GM12878 (cell line): ENCODE results near the gene ZNF335. TPM values are rescaled to one million over a fixed set of nuclear protein-coding genes. Genes with fewer than 3 reads are reported as not detected.

Experiments used
- ATAC-seq: fragments of 200-7000 bp; cut with Tn5 transposase; 3 replicates; pipeline ENCODE4 v1.9.1; 2020; ENCODE audit warnings: mild to moderate bottlenecking, moderate library complexity
- BruUV-seq: library from RNA; stranded (reverse); fragments of 400-500 nt; replicated peaks from 2 replicates; lab custom pipeline; 2021; lab: Mats Ljungman, UMichigan
- CTCF ChIA-PET: fragments of 300-600 bp; sonication (Branson Sonifier 250); formaldehyde crosslinking; extraction: SDS; loops from one replicate; lab custom pipeline; 2021; ENCODE audit warnings: inconsistent platforms; lab: Yijun Ruan, JAX
- POLR2A ChIA-PET: fragments of 350-600 bp; formaldehyde crosslinking; extraction: SDS; loops from one replicate; lab custom pipeline; 2021; ENCODE audit warnings: inconsistent platforms; lab: Charles Lee
- RAD21 ChIA-PET: fragments of 300-600 bp; sonication (Branson Sonifier 250); formaldehyde crosslinking; loops from one replicate; lab custom pipeline; 2023; ENCODE audit warnings: antibody characterized with exemption; ENCODE audit not compliant: unreplicated experiment; lab: Charles Lee
- SMC1A ChIA-PET: fragments of 300-600 bp; sonication (Branson Sonifier 250); formaldehyde crosslinking; loops from one replicate; lab custom pipeline; 2023; ENCODE audit not compliant: unreplicated experiment, uncharacterized antibody; lab: Charles Lee
- DNase-seq: peaks from one replicate; pipeline ENCODE4 v3.0.0-alpha.2; 2011; ENCODE audit warnings: low read depth, low spot score
- FAIRE-seq: peaks from 3 replicates; lab custom pipeline; 2011; peaks lifted over from hg19 to GRCh38; lab: Jason Lieb, UNC
- H2AFZ ChIP-seq: 2 replicates; pipeline ENCODE4 v1.6.0; 2011; ENCODE audit warnings: low read depth, low read length, control low read depth; ENCODE audit not compliant: control insufficient read depth
- H3K27ac ChIP-seq: 2 replicates; pipeline ENCODE4 v1.5.1; 2011; ENCODE audit warnings: control low read depth; ENCODE audit not compliant: control insufficient read depth, insufficient read depth
- H3K27me3 ChIP-seq, 2 experiments: replicated peaks in 1 of 2; 2 replicates each; pipeline versions ENCODE4 v1.6.0 to v1.6.1; 2011; ENCODE audit warnings: low read length in 1 of 2; ENCODE audit not compliant: control insufficient read depth in 2 of 2, insufficient read depth in 2 of 2
- H3K36me3 ChIP-seq, 2 experiments: 2 replicates each; pipeline ENCODE4 v1.5.1; 2011; ENCODE audit warnings: low read length in 1 of 2; ENCODE audit not compliant: control insufficient read depth in 2 of 2, insufficient read depth in 2 of 2
- H3K4me1 ChIP-seq: 2 replicates; pipeline ENCODE4 v1.6.1; 2011; ENCODE audit warnings: mild to moderate bottlenecking, low read length, moderate library complexity, mixed read lengths; ENCODE audit not compliant: control insufficient read depth, insufficient read depth
- H3K4me2 ChIP-seq: 2 replicates; pipeline ENCODE4 v1.6.0; 2011; ENCODE audit warnings: control low read depth; ENCODE audit not compliant: control insufficient read depth, insufficient read depth
- H3K4me3 ChIP-seq: fragments of 200-600 bp; sonication (generic); 2 replicates; pipeline ENCODE4 v1.5.1; 2016
- H3K79me2 ChIP-seq: 2 replicates; pipeline ENCODE4 v1.6.0; 2011; ENCODE audit warnings: low read length; ENCODE audit not compliant: control insufficient read depth, insufficient read depth
- H3K9ac ChIP-seq: 2 replicates; pipeline ENCODE4 v1.8.0; 2011; ENCODE audit warnings: low read length, control low read depth, mixed read lengths; ENCODE audit not compliant: control insufficient read depth, insufficient read depth
- H3K9me3 ChIP-seq: replicated peaks from 3 replicates; pipeline ENCODE4 v1.5.1; 2011; ENCODE audit warnings: mild to moderate bottlenecking, low read length; ENCODE audit not compliant: control insufficient read depth, insufficient read depth
- H4K20me1 ChIP-seq: 2 replicates; pipeline ENCODE4 v1.6.0; 2011; ENCODE audit not compliant: control insufficient read depth, insufficient read depth
- EED ChIP-seq: sonication (generic); IDR thresholded peaks from 2 replicates; pipeline ENCODE4 v1.6.1; 2016; ENCODE audit warnings: antibody characterized with exemption, low read depth
- FOXM1 ChIP-seq: IDR thresholded peaks from 2 replicates; pipeline ENCODE4 v1.6.1; 2012; ENCODE audit warnings: low read depth, mild to moderate bottlenecking, inconsistent platforms, low read length, moderate library complexity
- KAT2A ChIP-seq: conservative IDR thresholded peaks from 2 replicates; pipeline ENCODE4 v1.6.1; 2011; ENCODE audit warnings: low read depth, low read length; ENCODE audit not compliant: control insufficient read depth
- SMARCA5 ChIP-seq: fragments of 450-650 bp; IDR thresholded peaks from 2 replicates; pipeline ENCODE4 v1.6.1; 2017; ENCODE audit warnings: mild to moderate bottlenecking
- SMC3 ChIP-seq: IDR thresholded peaks from 2 replicates; pipeline ENCODE4 v1.6.1; 2011; ENCODE audit warnings: low read length, improper control_type of control experiment, borderline replicate concordance
- WGBS: methylation state at CpG from one replicate; pipeline ENCODE4 v1.1.6; 2016; ENCODE audit warnings: low lambda C conversion rate; ENCODE audit not compliant: insufficient replicate concordance, insufficient coverage; ENCODE audit errors: missing lambda C conversion rate; 5-methylcytosine and 5-hydroxymethylcytosine counted together
- in situ Hi-C: fragments of 300-500 bp; cut with MboI; formaldehyde crosslinking; loops from 9 replicates; pipeline ENCODE4 v1.14.3; 2018; ENCODE audit warnings: mixed read lengths
- intact Hi-C: fragments of 100-400 bp; cut with micrococcal nuclease; formaldehyde crosslinking; loops from one replicate; pipeline ENCODE4 v1.14.2; 2022; ENCODE audit not compliant: unreplicated experiment
- polyA plus RNA-seq, 11 experiments: library from polyadenylated mRNA; depleted of rRNA in 4 of 11; unstranded in 6 of 11; stranded (reverse) in 5 of 11; fragments of >200 nt; fragmentation: Nextera tagmentation in 4 of 11; fragmentation: Illumina TruSeq in 1 of 11; extraction: Ambion mirVana in 4 of 11; extraction: Trizol in 1 of 11; gene quantifications; 1 replicate in 1 of 11; 2 replicates in 10 of 11; pipeline versions ENCODE4 v1.2.1 to v1.2.3, GENCODE V29; 2011 to 2016; ENCODE audit warnings: inconsistent platforms in 2 of 11, missing spikeins in 2 of 11, low read depth in 1 of 11
- total RNA-seq, 4 experiments: library from RNA; depleted of rRNA in 3 of 4; stranded (reverse); fragments of >200 nt in 3 of 4; fragmentation: Illumina TruSeq in 1 of 4; extraction: Trizol in 1 of 4; gene quantifications; 2 replicates each; pipeline versions ENCODE4 v1.2.1 to v1.2.3, GENCODE V29; 2013 to 2021
- TF ChIP-seq, protein P1 (sequence below): fragments of 450-650 bp; IDR thresholded peaks from 2 replicates; pipeline ENCODE4 v1.6.1; 2016; ENCODE audit warnings: mild to moderate bottlenecking, moderate library complexity, borderline replicate concordance
- TF ChIP-seq, protein P2 (sequence below): IDR thresholded peaks from 2 replicates; pipeline ENCODE4 v1.6.1; 2012; ENCODE audit warnings: low read depth, low read length, improper control_type of control experiment
- TF ChIP-seq, protein P3 (sequence below): fragments of 450-650 bp; IDR thresholded peaks from 2 replicates; pipeline ENCODE4 v1.6.1; 2014; ENCODE audit warnings: mild to moderate bottlenecking
- TF ChIP-seq, protein P4 (sequence below): fragments of 450-650 bp; conservative IDR thresholded peaks from 2 replicates; pipeline ENCODE4 v1.6.1; 2017; ENCODE audit warnings: mild to moderate bottlenecking, moderate library complexity
- TF ChIP-seq, protein P5 (sequence below): fragments of 450-650 bp; formaldehyde crosslinking; IDR thresholded peaks from 2 replicates; pipeline ENCODE4 v1.4.0; 2022; ENCODE audit warnings: mild to moderate bottlenecking, moderate library complexity

The ZNF335 gene
- total and polyA plus RNA-seq, 10 of the 15 experiments (the other 5 are each of a cell fraction or from before 2014, with no cell fraction given), result 0.74 to 30.1 (median 14.5) TPM

DNA sequence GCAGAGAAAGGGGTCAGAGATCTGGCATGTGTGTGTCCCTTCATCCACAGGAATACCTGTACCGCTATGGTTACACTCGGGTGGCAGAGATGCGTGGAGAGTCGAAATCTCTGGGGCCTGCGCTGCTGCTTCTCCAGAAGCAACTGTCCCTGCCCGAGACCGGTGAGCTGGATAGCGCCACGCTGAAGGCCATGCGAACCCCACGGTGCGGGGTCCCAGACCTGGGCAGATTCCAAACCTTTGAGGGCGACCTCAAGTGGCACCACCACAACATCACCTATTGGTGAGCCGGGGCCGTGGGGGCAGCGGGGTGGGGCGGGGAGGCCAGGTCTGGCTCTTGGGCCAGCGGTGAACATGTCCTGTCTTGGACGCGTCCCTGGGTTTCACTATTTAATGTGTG lies 37.8 kb upstream of the ZNF335 start:
- no peaks in the 10 kb centered on the region for H3K79me2 ChIP-seq
- H4K20me1 ChIP-seq, result no peaks in the 10 kb centered on the region
- no peak overlapping the region for H3K9ac ChIP-seq
- H3K9me3 ChIP-seq, result no peaks in the 10 kb centered on the region; the same call in 2 of the 3 replicates
- peaks cover 11 to 12% of the 10 kb centered on the region in 2 experiments; a peak in 3 of 4 replicates for H3K27me3 ChIP-seq
- no TSS peak for BruUV-seq
- TF ChIP-seq, protein P1, sequence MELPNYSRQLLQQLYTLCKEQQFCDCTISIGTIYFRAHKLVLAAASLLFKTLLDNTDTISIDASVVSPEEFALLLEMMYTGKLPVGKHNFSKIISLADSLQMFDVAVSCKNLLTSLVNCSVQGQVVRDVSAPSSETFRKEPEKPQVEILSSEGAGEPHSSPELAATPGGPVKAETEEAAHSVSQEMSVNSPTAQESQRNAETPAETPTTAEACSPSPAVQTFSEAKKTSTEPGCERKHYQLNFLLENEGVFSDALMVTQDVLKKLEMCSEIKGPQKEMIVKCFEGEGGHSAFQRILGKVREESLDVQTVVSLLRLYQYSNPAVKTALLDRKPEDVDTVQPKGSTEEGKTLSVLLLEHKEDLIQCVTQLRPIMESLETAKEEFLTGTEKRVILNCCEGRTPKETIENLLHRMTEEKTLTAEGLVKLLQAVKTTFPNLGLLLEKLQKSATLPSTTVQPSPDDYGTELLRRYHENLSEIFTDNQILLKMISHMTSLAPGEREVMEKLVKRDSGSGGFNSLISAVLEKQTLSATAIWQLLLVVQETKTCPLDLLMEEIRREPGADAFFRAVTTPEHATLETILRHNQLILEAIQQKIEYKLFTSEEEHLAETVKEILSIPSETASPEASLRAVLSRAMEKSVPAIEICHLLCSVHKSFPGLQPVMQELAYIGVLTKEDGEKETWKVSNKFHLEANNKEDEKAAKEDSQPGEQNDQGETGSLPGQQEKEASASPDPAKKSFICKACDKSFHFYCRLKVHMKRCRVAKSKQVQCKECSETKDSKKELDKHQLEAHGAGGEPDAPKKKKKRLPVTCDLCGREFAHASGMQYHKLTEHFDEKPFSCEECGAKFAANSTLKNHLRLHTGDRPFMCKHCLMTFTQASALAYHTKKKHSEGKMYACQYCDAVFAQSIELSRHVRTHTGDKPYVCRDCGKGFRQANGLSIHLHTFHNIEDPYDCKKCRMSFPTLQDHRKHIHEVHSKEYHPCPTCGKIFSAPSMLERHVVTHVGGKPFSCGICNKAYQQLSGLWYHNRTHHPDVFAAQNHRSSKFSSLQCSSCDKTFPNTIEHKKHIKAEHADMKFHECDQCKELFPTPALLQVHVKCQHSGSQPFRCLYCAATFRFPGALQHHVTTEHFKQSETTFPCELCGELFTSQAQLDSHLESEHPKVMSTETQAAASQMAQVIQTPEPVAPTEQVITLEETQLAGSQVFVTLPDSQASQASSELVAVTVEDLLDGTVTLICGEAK, result no peak
- TF ChIP-seq, protein P2, sequence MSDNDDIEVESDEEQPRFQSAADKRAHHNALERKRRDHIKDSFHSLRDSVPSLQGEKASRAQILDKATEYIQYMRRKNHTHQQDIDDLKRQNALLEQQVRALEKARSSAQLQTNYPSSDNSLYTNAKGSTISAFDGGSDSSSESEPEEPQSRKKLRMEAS, result no peak
- TF ChIP-seq, protein P3, sequence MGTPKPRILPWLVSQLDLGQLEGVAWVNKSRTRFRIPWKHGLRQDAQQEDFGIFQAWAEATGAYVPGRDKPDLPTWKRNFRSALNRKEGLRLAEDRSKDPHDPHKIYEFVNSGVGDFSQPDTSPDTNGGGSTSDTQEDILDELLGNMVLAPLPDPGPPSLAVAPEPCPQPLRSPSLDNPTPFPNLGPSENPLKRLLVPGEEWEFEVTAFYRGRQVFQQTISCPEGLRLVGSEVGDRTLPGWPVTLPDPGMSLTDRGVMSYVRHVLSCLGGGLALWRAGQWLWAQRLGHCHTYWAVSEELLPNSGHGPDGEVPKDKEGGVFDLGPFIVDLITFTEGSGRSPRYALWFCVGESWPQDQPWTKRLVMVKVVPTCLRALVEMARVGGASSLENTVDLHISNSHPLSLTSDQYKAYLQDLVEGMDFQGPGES, result no peak
- TF ChIP-seq KAT2A (no peak), EED (no peak), SMARCA5 (no peak), FOXM1 (no peak), SMC3 (no peak)
- TF ChIP-seq, protein P4, sequence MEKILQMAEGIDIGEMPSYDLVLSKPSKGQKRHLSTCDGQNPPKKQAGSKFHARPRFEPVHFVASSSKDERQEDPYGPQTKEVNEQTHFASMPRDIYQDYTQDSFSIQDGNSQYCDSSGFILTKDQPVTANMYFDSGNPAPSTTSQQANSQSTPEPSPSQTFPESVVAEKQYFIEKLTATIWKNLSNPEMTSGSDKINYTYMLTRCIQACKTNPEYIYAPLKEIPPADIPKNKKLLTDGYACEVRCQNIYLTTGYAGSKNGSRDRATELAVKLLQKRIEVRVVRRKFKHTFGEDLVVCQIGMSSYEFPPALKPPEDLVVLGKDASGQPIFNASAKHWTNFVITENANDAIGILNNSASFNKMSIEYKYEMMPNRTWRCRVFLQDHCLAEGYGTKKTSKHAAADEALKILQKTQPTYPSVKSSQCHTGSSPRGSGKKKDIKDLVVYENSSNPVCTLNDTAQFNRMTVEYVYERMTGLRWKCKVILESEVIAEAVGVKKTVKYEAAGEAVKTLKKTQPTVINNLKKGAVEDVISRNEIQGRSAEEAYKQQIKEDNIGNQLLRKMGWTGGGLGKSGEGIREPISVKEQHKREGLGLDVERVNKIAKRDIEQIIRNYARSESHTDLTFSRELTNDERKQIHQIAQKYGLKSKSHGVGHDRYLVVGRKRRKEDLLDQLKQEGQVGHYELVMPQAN, result no peak
- TF ChIP-seq, protein P5, sequence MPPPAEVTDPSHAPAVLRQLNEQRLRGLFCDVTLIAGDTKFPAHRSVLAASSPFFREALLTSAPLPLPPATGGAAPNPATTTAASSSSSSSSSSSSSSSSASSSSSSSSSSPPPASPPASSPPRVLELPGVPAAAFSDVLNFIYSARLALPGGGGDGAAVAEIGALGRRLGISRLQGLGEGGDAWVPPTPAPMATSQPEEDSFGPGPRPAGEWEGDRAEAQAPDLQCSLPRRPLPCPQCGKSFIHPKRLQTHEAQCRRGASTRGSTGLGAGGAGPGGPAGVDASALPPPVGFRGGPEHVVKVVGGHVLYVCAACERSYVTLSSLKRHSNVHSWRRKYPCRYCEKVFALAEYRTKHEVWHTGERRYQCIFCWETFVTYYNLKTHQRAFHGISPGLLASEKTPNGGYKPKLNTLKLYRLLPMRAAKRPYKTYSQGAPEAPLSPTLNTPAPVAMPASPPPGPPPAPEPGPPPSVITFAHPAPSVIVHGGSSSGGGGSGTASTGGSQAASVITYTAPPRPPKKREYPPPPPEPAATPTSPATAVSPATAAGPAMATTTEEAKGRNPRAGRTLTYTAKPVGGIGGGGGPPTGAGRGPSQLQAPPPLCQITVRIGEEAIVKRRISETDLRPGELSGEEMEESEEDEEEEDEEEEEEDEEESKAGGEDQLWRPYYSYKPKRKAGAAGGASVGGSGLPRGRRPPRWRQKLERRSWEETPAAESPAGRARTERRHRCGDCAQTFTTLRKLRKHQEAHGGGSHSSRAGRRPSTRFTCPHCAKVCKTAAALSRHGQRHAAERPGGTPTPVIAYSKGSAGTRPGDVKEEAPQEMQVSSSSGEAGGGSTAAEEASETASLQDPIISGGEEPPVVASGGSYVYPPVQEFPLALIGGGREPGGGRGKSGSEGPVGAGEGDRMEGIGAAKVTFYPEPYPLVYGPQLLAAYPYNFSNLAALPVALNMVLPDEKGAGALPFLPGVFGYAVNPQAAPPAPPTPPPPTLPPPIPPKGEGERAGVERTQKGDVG (CRISPR knock-in tag), result no peak
- no peak overlapping the region for H3K4me3 ChIP-seq
- ATAC-seq (no peak), FAIRE-seq (no peak), DNase-seq (no peak)
- no peaks in the 10 kb centered on the region for H3K36me3 ChIP-seq
- ChIA-PET POLR2A (no interaction called here), RAD21 (interaction anchor here (1.1 to 6.6 kb wide), 2 partner anchors 22 to 76 kb away, joined by 3 to 66 read pairs; no protein-coding TSS in a partner anchor), SMC1A (interaction anchor here (1.3 kb wide), 1 partner anchor 22 kb away, joined by 5 read pairs; no protein-coding TSS in a partner anchor), CTCF (interaction anchor here (0.9 to 11.5 kb wide), 5 partner anchors 22 to 210 kb away, joined by 3 to 190 read pairs (median 3); no protein-coding TSS in a partner anchor)
- H3K4me1 ChIP-seq, result peaks cover 38% of the 10 kb centered on the region
- H3K4me2 ChIP-seq, result no peak overlapping the region
- intact Hi-C loops, result loop anchor here (5.0 kb wide), 1 partner anchor 38 kb away; the partner anchor contains the start of gene ZNF335
- in situ Hi-C loops, result no loop called here
- no peak overlapping the region for H3K27ac ChIP-seq
- H2AFZ ChIP-seq, result no peak overlapping the region
- WGBS, result 83% methylated on average over 13 of the region's 20 CpGs
